K562 (cell line): ENCODE results near the gene SLC36A3. TPM values are rescaled to one million over a fixed set of nuclear protein-coding genes. Genes with fewer than 3 reads are reported as not detected.
A peak's percentile ranks its signal among the peaks of the same experiment; 100 is the strongest.

Source experiments
- RAD21 ChIP-seq, 2 experiments: fragments of 250-450 bp in 1 of 2; fragments of 450-650 bp in 1 of 2; sonication (Bioruptor Pico) in 1 of 2; formaldehyde crosslinking in 1 of 2; IDR thresholded peaks in 1 of 2; conservative IDR thresholded peaks in 1 of 2; 2 replicates each; pipeline versions ENCODE4 v1.4.0 to v1.8.0; 2020 to 2022; ENCODE audit warnings: mild to moderate bottlenecking in 2 of 2, moderate library complexity in 1 of 2
- RCOR1 ChIP-seq, 2 experiments: IDR thresholded peaks; 2 replicates each; pipeline ENCODE4 v1.6.1; 2012; ENCODE audit warnings: low read depth in 2 of 2, low read length in 2 of 2, borderline replicate concordance in 1 of 2, improper control_type of control experiment in 1 of 2
- RFX7 ChIP-seq: fragments of 250-450 bp; sonication (Bioruptor Pico); IDR thresholded peaks from 2 replicates; pipeline ENCODE4 v1.5.1; 2021; ENCODE audit warnings: mild to moderate bottlenecking
- SMC3 ChIP-seq: conservative IDR thresholded peaks from 2 replicates; pipeline ENCODE4 v1.6.1; 2011; ENCODE audit warnings: low read depth, low read length, improper control_type of control experiment; ENCODE audit not compliant: insufficient read depth
- ZNF717 ChIP-seq: fragments of 250-450 bp; sonication (Bioruptor Pico); IDR thresholded peaks from 2 replicates; pipeline ENCODE4 v1.5.0; 2021
- polyA plus RNA-seq, 8 experiments: library from polyadenylated mRNA; depleted of rRNA in 4 of 8; stranded (reverse) in 5 of 8; unstranded in 3 of 8; fragments of >200 nt; fragmentation: Nextera tagmentation in 2 of 8; fragmentation: Illumina TruSeq in 1 of 8; extraction: Ambion mirVana in 2 of 8; extraction: Trizol in 1 of 8; gene quantifications; 2 replicates each; pipeline versions ENCODE4 v1.2.1 to v1.2.3, GENCODE V29; 2011 to 2014; ENCODE audit warnings: inconsistent platforms in 1 of 8, missing spikeins in 1 of 8
- total RNA-seq, 7 experiments: library from RNA; depleted of rRNA in 6 of 7; stranded (reverse); fragments of >200 nt in 6 of 7; fragmentation: Illumina TruSeq in 2 of 7; extraction: Trizol in 2 of 7; gene quantifications; 2 replicates each; pipeline versions ENCODE4 v1.2.1 to v1.2.3, GENCODE V29; 2011 to 2021; ENCODE audit warnings: low replicate concordance in 1 of 7
- TF ChIP-seq, protein P1 (sequence below), 2 experiments: fragments of 450-650 bp; formaldehyde crosslinking in 1 of 2; IDR thresholded peaks; 2 replicates each; pipeline versions ENCODE4 v1.4.0 to v1.6.1; 2014 to 2020; ENCODE audit warnings: mild to moderate bottlenecking in 2 of 2, borderline replicate concordance in 1 of 2, low read depth in 1 of 2

Gene SLC36A3
- total and polyA plus RNA-seq, 9 of the 15 experiments (the other 6 are each of a cell fraction or from before 2014, with no cell fraction given): not detected

DNA sequence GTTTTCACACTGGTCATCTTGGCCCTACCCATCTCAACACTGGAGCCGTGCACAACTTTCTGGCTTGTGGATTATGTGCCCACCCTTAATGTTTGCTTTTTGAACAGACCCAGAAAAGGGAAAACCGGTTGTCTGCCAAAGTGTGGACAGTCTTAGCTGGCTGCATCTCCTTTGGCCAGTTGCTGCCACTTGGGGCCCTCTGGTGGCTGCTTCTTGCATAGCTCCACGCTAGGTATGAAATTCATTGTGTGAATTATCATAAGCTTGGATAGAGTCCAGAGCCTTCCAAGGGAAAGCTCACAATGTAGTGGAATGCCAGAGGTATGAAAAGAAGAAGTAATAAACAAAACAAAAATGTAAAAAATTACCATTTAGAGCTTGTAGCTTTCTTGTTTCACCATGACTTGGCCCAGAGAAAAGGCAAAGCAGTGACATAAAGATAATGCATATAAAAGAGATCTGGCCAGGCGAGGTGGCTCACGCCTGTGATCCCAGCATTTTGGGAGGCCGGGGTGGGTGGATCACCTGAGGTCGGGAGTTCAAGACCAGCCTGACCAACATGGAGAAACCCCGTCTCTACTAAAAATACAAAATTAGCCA, 12.5 kb upstream of the SLC36A3 start (continued):
- TF ChIP-seq, protein P1, sequence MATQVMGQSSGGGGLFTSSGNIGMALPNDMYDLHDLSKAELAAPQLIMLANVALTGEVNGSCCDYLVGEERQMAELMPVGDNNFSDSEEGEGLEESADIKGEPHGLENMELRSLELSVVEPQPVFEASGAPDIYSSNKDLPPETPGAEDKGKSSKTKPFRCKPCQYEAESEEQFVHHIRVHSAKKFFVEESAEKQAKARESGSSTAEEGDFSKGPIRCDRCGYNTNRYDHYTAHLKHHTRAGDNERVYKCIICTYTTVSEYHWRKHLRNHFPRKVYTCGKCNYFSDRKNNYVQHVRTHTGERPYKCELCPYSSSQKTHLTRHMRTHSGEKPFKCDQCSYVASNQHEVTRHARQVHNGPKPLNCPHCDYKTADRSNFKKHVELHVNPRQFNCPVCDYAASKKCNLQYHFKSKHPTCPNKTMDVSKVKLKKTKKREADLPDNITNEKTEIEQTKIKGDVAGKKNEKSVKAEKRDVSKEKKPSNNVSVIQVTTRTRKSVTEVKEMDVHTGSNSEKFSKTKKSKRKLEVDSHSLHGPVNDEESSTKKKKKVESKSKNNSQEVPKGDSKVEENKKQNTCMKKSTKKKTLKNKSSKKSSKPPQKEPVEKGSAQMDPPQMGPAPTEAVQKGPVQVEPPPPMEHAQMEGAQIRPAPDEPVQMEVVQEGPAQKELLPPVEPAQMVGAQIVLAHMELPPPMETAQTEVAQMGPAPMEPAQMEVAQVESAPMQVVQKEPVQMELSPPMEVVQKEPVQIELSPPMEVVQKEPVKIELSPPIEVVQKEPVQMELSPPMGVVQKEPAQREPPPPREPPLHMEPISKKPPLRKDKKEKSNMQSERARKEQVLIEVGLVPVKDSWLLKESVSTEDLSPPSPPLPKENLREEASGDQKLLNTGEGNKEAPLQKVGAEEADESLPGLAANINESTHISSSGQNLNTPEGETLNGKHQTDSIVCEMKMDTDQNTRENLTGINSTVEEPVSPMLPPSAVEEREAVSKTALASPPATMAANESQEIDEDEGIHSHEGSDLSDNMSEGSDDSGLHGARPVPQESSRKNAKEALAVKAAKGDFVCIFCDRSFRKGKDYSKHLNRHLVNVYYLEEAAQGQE (IDR thresholded peaks at IDR 0.05; ENCODE audit: borderline replicate concordance): peak; percentile 65
- TF ChIP-seq, protein P1 (CRISPR knock-in tag; IDR thresholded peaks at IDR 0.05; ENCODE audit: low read depth): no peak
- TF ChIP-seq RCOR1 (IDR thresholded peaks at IDR 0.05; ENCODE audit: borderline replicate concordance in 1 of 2, low read depth in 2 of 2, low read length in 2 of 2) (peak in 1 of 2 experiments; percentile 33; a peak in 1 of 4 replicates), ZNF717 (CRISPR knock-in tag) (no peak), RFX7 (no peak), RAD21 (CRISPR knock-in tag; conservative IDR thresholded peaks at IDR 0.05 in 1 of 2, IDR thresholded peaks at IDR 0.05 in 1 of 2) (peak; percentile 70 to 85), SMC3 (peak; percentile 66)
- TF ChIP-seq, all 486 proteins: peak for 8
